Measurements from ENCODE around the gene MOSPD3. TPM values are rescaled to one million over a fixed set of nuclear protein-coding genes. Genes with fewer than 3 reads are reported as not detected.
A peak's percentile ranks its signal among the peaks of the same experiment; 100 is the strongest.

The MOSPD3 gene
- total RNA-seq, 1 experiment from 2014 or later, result 34.9 TPM

GRCh38 chr7:100612730-100613390 lies 520 bp downstream of the MOSPD3 start:
- no peak for DNase-seq (ENCODE audit: low read depth)

GRCh38 chr7:100613412-100614175 lies 1.3 kb downstream of the MOSPD3 start:
- in situ Hi-C loops (cut with HindIII; ENCODE audit: low pct_unique_long_range_greater_than_20kb, low sequenced_read_pairs), result no loop called here
- no peak for DNase-seq (ENCODE audit: low read depth)

More at GRCh38 chr7:100612730-100613390, 520 bp downstream of the MOSPD3 start:
- in situ Hi-C loops (cut with HindIII; ENCODE audit: low pct_unique_long_range_greater_than_20kb, low sequenced_read_pairs), result no loop called here

GRCh38 chr7:100614308-100614861 lies 2.0 kb downstream of the MOSPD3 start:
- in situ Hi-C loops (cut with HindIII; ENCODE audit: low pct_unique_long_range_greater_than_20kb, low sequenced_read_pairs), result no loop called here
- no peak for DNase-seq (ENCODE audit: low read depth)

- in situ Hi-C loops (cut with HindIII; ENCODE audit: low pct_unique_long_range_greater_than_20kb, low sequenced_read_pairs), result no loop called here
- DNase-seq (ENCODE audit: low read depth), result no peak
Measured at GRCh38 chr7:100620239-100620638, 7.9 kb downstream of the MOSPD3 start.

- no peak for DNase-seq (ENCODE audit: low read depth)
- in situ Hi-C loops (cut with HindIII; ENCODE audit: low pct_unique_long_range_greater_than_20kb, low sequenced_read_pairs), result no loop called here
Measured at GRCh38 chr7:100620804-100621203, 8.5 kb downstream of the MOSPD3 start.

GRCh38 chr7:100621554-100621953 lies 9.2 kb downstream of the MOSPD3 start:
- in situ Hi-C loops (cut with HindIII; ENCODE audit: low pct_unique_long_range_greater_than_20kb, low sequenced_read_pairs), result no loop called here

GRCh38 chr7:100623951-100624824 lies 11.8 kb downstream of the MOSPD3 start:
- no peak for DNase-seq (ENCODE audit: low read depth)
- in situ Hi-C loops (cut with HindIII; ENCODE audit: low pct_unique_long_range_greater_than_20kb, low sequenced_read_pairs), result no loop called here

More at GRCh38 chr7:100621554-100621953, 9.2 kb downstream of the MOSPD3 start:
- DNase-seq (ENCODE audit: low read depth), result no peak

- in situ Hi-C loops (cut with HindIII; ENCODE audit: low pct_unique_long_range_greater_than_20kb, low sequenced_read_pairs), result no loop called here
- DNase-seq (ENCODE audit: low read depth), result no peak
Measured at GRCh38 chr7:100626055-100626454, 13.7 kb downstream of the MOSPD3 start.

- peak; percentile 64 for DNase-seq (ENCODE audit: low read depth)
- in situ Hi-C loops (cut with HindIII; ENCODE audit: low pct_unique_long_range_greater_than_20kb, low sequenced_read_pairs), result no loop called here
Measured at GRCh38 chr7:100626530-100627237, 14.3 kb downstream of the MOSPD3 start.

GRCh38 chr7:100627238-100627549 lies 14.9 kb downstream of the MOSPD3 start:
- no peak for DNase-seq (ENCODE audit: low read depth)
- in situ Hi-C loops (cut with HindIII; ENCODE audit: low pct_unique_long_range_greater_than_20kb, low sequenced_read_pairs), result no loop called here

- no peak for DNase-seq (ENCODE audit: low read depth)
- in situ Hi-C loops (cut with HindIII; ENCODE audit: low pct_unique_long_range_greater_than_20kb, low sequenced_read_pairs), result no loop called here
Measured at GRCh38 chr7:100629117-100629716, 16.9 kb downstream of the MOSPD3 start.

GRCh38 chr7:100630066-100630465 lies 17.7 kb downstream of the MOSPD3 start:
- in situ Hi-C loops (cut with HindIII; ENCODE audit: low pct_unique_long_range_greater_than_20kb, low sequenced_read_pairs), result no loop called here
- no peak for DNase-seq (ENCODE audit: low read depth)

- DNase-seq (ENCODE audit: low read depth), result peak; percentile 28
- in situ Hi-C loops (cut with HindIII; ENCODE audit: low pct_unique_long_range_greater_than_20kb, low sequenced_read_pairs), result no loop called here
Measured at GRCh38 chr7:100632951-100633717, 20.8 kb downstream of the MOSPD3 start.

- in situ Hi-C loops (cut with HindIII; ENCODE audit: low pct_unique_long_range_greater_than_20kb, low sequenced_read_pairs), result no loop called here
Measured at GRCh38 chr7:100639995-100640516, 27.7 kb downstream of the MOSPD3 start.

GRCh38 chr7:100640517-100641440 lies 28.4 kb downstream of the MOSPD3 start:
- in situ Hi-C loops (cut with HindIII; ENCODE audit: low pct_unique_long_range_greater_than_20kb, low sequenced_read_pairs), result no loop called here
- DNase-seq (ENCODE audit: low read depth), result no peak

More at GRCh38 chr7:100639995-100640516, 27.7 kb downstream of the MOSPD3 start:
- no peak for DNase-seq (ENCODE audit: low read depth)

GRCh38 chr7:100641463-100641859 lies 29.1 kb downstream of the MOSPD3 start, which contains the start of gene TFR2:
TSS of gene TFR2 (minus strand) at chr7:100641552. CDS start at chr7:100641509, 43 bp downstream.
- in situ Hi-C loops (cut with HindIII; ENCODE audit: low pct_unique_long_range_greater_than_20kb, low sequenced_read_pairs), result no loop called here
- DNase-seq (ENCODE audit: low read depth), result no peak
